ENCODE measurements around the gene ELOVL5.
"Not testable (repeated sequence)": the region's sequence is repeated elsewhere in the genome, so short reads cannot be mapped to it uniquely, and the experiment has no call there.

The ELOVL5 gene

GRCh38 chr6:53318429-53318828, 30.3 kb downstream of the ELOVL5 start:
- 87 to 93% methylated on average over 4 to 5 of the region's 5 CpGs for WGBS, 2 experiments

DNA sequence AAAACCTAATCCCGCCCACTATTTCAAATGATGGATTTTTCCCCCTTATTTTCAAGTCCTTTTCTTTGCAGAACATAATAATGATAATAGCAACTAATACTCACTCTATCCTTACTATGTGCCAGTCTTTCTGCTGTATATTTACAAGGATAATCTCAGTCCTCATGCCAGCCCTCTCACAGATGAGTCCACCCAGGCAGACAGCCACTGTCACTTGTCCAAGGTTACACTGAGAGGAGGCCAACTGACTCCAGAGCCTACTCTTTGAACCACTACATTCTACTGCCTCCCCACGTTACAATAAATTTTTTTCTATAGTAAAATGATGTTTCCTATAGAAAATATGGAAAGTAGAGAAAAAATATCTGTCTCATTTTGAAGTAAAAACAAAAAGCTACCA, 30.9 kb downstream of the ELOVL5 start:
- H3K4me1 ChIP-seq (ENCODE audit: control insufficient read depth, insufficient read depth, low read length): peaks cover 3% of the 10 kb centered on the region
- WGBS, 2 experiments: 86 to 100% methylated on average over 1 of the region's 2 CpGs
- no peaks in the 10 kb centered on the region for H3K27me3 ChIP-seq (ENCODE audit: control insufficient read depth, insufficient read depth, low read length, poor library complexity, severe bottlenecking)
- no peaks in the 10 kb centered on the region for H3K9me3 ChIP-seq (ENCODE audit: control insufficient read depth, low read length)
- no peaks in the 10 kb centered on the region for H3K36me3 ChIP-seq (ENCODE audit: control insufficient read depth, insufficient read depth, low read length)
- H3K27ac ChIP-seq (ENCODE audit: insufficient read depth, low read depth, low read length, poor library complexity, severe bottlenecking): no peak overlapping the region
- H3K4me3 ChIP-seq (ENCODE audit: insufficient read depth, low read depth, low read length): no peak overlapping the region

More at GRCh38 chr6:53318429-53318828, 30.3 kb downstream of the ELOVL5 start:
- no peak overlapping the region for H3K4me3 ChIP-seq (ENCODE audit: insufficient read depth, low read depth, low read length)
- no peak overlapping the region for H3K27ac ChIP-seq (ENCODE audit: insufficient read depth, low read depth, low read length, poor library complexity, severe bottlenecking)
- H3K27me3 ChIP-seq (ENCODE audit: control insufficient read depth, insufficient read depth, low read length, poor library complexity, severe bottlenecking): no peaks in the 10 kb centered on the region
- no peaks in the 10 kb centered on the region for H3K36me3 ChIP-seq (ENCODE audit: control insufficient read depth, insufficient read depth, low read length)
- H3K9me3 ChIP-seq (ENCODE audit: control insufficient read depth, low read length): no peaks in the 10 kb centered on the region
- H3K4me1 ChIP-seq (ENCODE audit: control insufficient read depth, insufficient read depth, low read length): peaks cover 3% of the 10 kb centered on the region

DNA sequence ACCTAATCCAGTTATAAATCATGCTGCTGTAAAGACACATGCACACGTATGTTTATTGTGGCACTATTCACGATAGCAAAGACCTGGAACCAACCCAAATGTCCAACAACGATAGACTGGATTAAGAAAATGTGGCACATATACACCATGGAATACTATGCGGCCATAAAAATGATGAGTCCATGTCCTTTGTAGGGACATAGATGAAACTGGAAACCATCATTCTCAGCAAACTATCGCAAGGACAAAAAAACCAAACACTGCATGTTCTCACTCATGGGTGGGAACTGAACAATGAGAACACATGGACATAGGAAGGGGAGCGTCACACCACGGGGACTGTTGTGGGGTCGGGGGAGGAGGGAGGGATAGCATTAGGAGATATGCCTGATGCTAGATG, 31.5 kb downstream of the ELOVL5 start:
- H3K9me3 ChIP-seq (ENCODE audit: control insufficient read depth, low read length); H3K27ac ChIP-seq (ENCODE audit: insufficient read depth, low read depth, low read length, poor library complexity, severe bottlenecking); H3K36me3 ChIP-seq (ENCODE audit: control insufficient read depth, insufficient read depth, low read length); H3K27me3 ChIP-seq (ENCODE audit: control insufficient read depth, insufficient read depth, low read length, poor library complexity, severe bottlenecking); H3K4me1 ChIP-seq (ENCODE audit: control insufficient read depth, insufficient read depth, low read length); H3K4me3 ChIP-seq (ENCODE audit: insufficient read depth, low read depth, low read length): not testable (repeated sequence)
- WGBS, 2 experiments: 94 to 95% methylated on average over 8 of the region's 8 CpGs

DNA sequence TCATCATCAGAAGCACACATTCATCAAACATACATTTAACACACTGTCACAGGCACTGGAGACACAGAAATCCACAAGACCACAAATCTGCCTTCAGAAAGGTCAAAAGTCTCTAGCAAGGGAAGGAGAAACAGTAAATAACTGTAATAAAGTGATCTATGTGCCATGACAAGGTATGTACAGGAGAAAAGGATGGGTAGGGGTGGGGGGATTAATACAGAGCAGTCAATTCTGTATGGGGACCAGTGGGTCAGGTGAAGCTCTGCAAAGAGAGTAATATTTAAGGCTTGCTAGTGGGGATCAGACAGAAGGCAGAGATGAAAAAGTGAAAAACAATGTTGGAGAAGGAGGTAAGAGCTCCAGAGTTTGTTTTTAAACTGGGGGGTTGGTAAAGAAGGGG, 32.6 kb downstream of the ELOVL5 start:
- Histone ChIP-seq H3K27me3 (ENCODE audit: control insufficient read depth, insufficient read depth, low read length, poor library complexity, severe bottlenecking) (no peaks in the 10 kb centered on the region), H3K4me1 (ENCODE audit: control insufficient read depth, insufficient read depth, low read length) (no peaks in the 10 kb centered on the region), H3K27ac (ENCODE audit: insufficient read depth, low read depth, low read length, poor library complexity, severe bottlenecking) (no peak overlapping the region), H3K4me3 (ENCODE audit: insufficient read depth, low read depth, low read length) (no peak overlapping the region), H3K9me3 (ENCODE audit: control insufficient read depth, low read length) (no peaks in the 10 kb centered on the region), H3K36me3 (ENCODE audit: control insufficient read depth, insufficient read depth, low read length) (no peaks in the 10 kb centered on the region)

- no peak overlapping the region for H3K4me3 ChIP-seq (ENCODE audit: insufficient read depth, low read depth, low read length)
- no peak overlapping the region for H3K27ac ChIP-seq (ENCODE audit: insufficient read depth, low read depth, low read length, poor library complexity, severe bottlenecking)
- 97 to 98% methylated on average over 3 of the region's 3 CpGs for WGBS, 2 experiments
- H3K27me3 ChIP-seq (ENCODE audit: control insufficient read depth, insufficient read depth, low read length, poor library complexity, severe bottlenecking): no peaks in the 10 kb centered on the region
- no peaks in the 10 kb centered on the region for H3K36me3 ChIP-seq (ENCODE audit: control insufficient read depth, insufficient read depth, low read length)
- H3K4me1 ChIP-seq (ENCODE audit: control insufficient read depth, insufficient read depth, low read length): no peaks in the 10 kb centered on the region
- no peaks in the 10 kb centered on the region for H3K9me3 ChIP-seq (ENCODE audit: control insufficient read depth, low read length)
These were observed 33.5 kb downstream of the ELOVL5 start for GRCh38 chr6:53315086-53315724.

DNA sequence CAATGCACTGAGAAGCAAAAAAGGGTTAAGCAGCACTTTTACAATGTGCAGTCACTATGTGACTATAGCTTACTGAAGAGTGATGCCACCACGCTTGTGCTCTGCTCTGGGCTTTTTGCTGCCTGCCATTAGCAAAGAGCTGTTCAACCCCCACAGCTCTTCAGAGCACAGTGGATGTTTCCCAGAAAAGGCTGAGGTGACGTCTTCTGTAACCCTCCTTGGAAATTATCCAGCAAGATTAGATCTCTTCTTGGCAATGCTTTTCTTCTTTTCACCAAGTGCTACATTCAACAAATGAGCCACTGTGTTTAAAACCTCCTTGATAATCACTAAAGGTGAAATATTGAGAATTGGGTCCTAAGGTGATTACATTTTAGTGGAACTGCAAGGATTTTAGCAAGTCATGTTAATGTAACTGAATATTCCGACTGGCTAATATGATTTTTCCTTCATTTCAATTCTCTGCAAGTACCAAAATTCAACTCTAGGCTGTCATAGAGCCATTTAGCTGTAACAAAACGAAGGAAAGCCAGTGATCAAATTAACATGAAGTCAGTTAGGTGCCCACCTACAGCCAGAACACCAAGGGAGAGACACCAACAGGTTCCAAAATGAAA, 34.9 kb downstream of the ELOVL5 start:
- WGBS, 2 experiments: 81 to 84% methylated on average over 4 of the region's 4 CpGs
- Histone ChIP-seq H3K9me3 (ENCODE audit: control insufficient read depth, low read length) (no peaks in the 10 kb centered on the region), H3K27ac (ENCODE audit: insufficient read depth, low read depth, low read length, poor library complexity, severe bottlenecking) (no peak overlapping the region), H3K4me1 (ENCODE audit: control insufficient read depth, insufficient read depth, low read length) (no peaks in the 10 kb centered on the region), H3K27me3 (ENCODE audit: control insufficient read depth, insufficient read depth, low read length, poor library complexity, severe bottlenecking) (no peaks in the 10 kb centered on the region), H3K4me3 (ENCODE audit: insufficient read depth, low read depth, low read length) (no peak overlapping the region), H3K36me3 (ENCODE audit: control insufficient read depth, insufficient read depth, low read length) (no peaks in the 10 kb centered on the region)

- no peaks in the 10 kb centered on the region for H3K4me1 ChIP-seq (ENCODE audit: control insufficient read depth, insufficient read depth, low read length)
- no peaks in the 10 kb centered on the region for H3K36me3 ChIP-seq (ENCODE audit: control insufficient read depth, insufficient read depth, low read length)
- H3K27ac ChIP-seq (ENCODE audit: insufficient read depth, low read depth, low read length, poor library complexity, severe bottlenecking): no peak overlapping the region
- H3K27me3 ChIP-seq (ENCODE audit: control insufficient read depth, insufficient read depth, low read length, poor library complexity, severe bottlenecking): no peaks in the 10 kb centered on the region
- H3K4me3 ChIP-seq (ENCODE audit: insufficient read depth, low read depth, low read length): no peak overlapping the region
- 90 to 91% methylated on average over 2 of the region's 2 CpGs for WGBS, 2 experiments
- no peaks in the 10 kb centered on the region for H3K9me3 ChIP-seq (ENCODE audit: control insufficient read depth, low read length)
These were observed 36.4 kb downstream of the ELOVL5 start for GRCh38 chr6:53312355-53312754.

DNA sequence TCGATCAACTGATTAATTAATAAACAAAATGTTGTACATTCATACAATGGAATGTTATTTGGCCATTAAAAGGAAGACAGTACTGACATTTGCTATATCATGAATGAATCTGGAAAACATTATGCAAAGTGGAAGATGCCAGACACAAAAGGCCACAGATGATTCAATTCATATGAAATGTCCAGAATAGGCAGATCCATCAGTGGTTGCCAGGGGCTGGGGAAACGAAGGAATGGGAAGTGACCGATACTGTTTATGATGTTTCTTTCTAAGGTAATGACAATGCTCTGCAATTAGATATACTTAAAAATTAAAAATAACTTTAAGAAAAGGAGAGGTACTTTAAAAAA, 37.2 kb downstream of the ELOVL5 start:
- WGBS, 2 experiments: 80 to 100% methylated on average over 1 of the region's 3 CpGs
- H3K27ac ChIP-seq (ENCODE audit: insufficient read depth, low read depth, low read length, poor library complexity, severe bottlenecking): no peak overlapping the region

GRCh38 chr6:53310771-53311585, 37.8 kb downstream of the ELOVL5 start:
- Histone ChIP-seq H3K27me3 (ENCODE audit: control insufficient read depth, insufficient read depth, low read length, poor library complexity, severe bottlenecking) (no peaks in the 10 kb centered on the region), H3K9me3 (ENCODE audit: control insufficient read depth, low read length) (no peaks in the 10 kb centered on the region), H3K36me3 (ENCODE audit: control insufficient read depth, insufficient read depth, low read length) (no peaks in the 10 kb centered on the region), H3K27ac (ENCODE audit: insufficient read depth, low read depth, low read length, poor library complexity, severe bottlenecking) (no peak overlapping the region), H3K4me3 (ENCODE audit: insufficient read depth, low read depth, low read length) (no peak overlapping the region), H3K4me1 (ENCODE audit: control insufficient read depth, insufficient read depth, low read length) (no peaks in the 10 kb centered on the region)
- WGBS, 2 experiments: 93% methylated on average over 4 to 5 of the region's 6 CpGs

More for the DNA sequence above, 37.2 kb downstream of the ELOVL5 start:
- H3K36me3 ChIP-seq (ENCODE audit: control insufficient read depth, insufficient read depth, low read length): no peaks in the 10 kb centered on the region
- no peaks in the 10 kb centered on the region for H3K9me3 ChIP-seq (ENCODE audit: control insufficient read depth, low read length)
- no peak overlapping the region for H3K4me3 ChIP-seq (ENCODE audit: insufficient read depth, low read depth, low read length)
- H3K27me3 ChIP-seq (ENCODE audit: control insufficient read depth, insufficient read depth, low read length, poor library complexity, severe bottlenecking): no peaks in the 10 kb centered on the region
- H3K4me1 ChIP-seq (ENCODE audit: control insufficient read depth, insufficient read depth, low read length): no peaks in the 10 kb centered on the region

- no peak overlapping the region for H3K27ac ChIP-seq (ENCODE audit: insufficient read depth, low read depth, low read length, poor library complexity, severe bottlenecking)
- no peaks in the 10 kb centered on the region for H3K27me3 ChIP-seq (ENCODE audit: control insufficient read depth, insufficient read depth, low read length, poor library complexity, severe bottlenecking)
- 74 to 78% methylated on average over 1 to 2 of the region's 4 CpGs for WGBS, 2 experiments
- no peaks in the 10 kb centered on the region for H3K36me3 ChIP-seq (ENCODE audit: control insufficient read depth, insufficient read depth, low read length)
- H3K4me1 ChIP-seq (ENCODE audit: control insufficient read depth, insufficient read depth, low read length): no peaks in the 10 kb centered on the region
- H3K4me3 ChIP-seq (ENCODE audit: insufficient read depth, low read depth, low read length): no peak overlapping the region
- H3K9me3 ChIP-seq (ENCODE audit: control insufficient read depth, low read length): no peaks in the 10 kb centered on the region
These were observed 38.8 kb downstream of the ELOVL5 start for GRCh38 chr6:53309901-53310300.

All from ectodermal cell (in vitro differentiated cells).